Glutamatergic neuron (in vitro differentiated cells): ENCODE data around the gene RAB17. TPM values are rescaled to one million over a fixed set of nuclear protein-coding genes. Genes with fewer than 3 reads are reported as not detected.

Experiments used
- DNase-seq: peaks from one replicate; pipeline ENCODE4 v3.0.0; 2022
- H3K27ac Mint-ChIP-seq: one replicate; pipeline ENCODE4 v1.8.0; 2020; ENCODE audit warnings: mild to moderate bottlenecking, mixed read lengths, inconsistent platforms; ENCODE audit not compliant: unreplicated experiment
- H3K27me3 Mint-ChIP-seq: one replicate; pipeline ENCODE4 v1.8.0; 2020; ENCODE audit warnings: mild to moderate bottlenecking, moderate library complexity, mixed read lengths, inconsistent platforms; ENCODE audit not compliant: unreplicated experiment
- H3K36me3 Mint-ChIP-seq: one replicate; pipeline ENCODE4 v1.8.0; 2020; ENCODE audit warnings: mild to moderate bottlenecking, mixed read lengths, inconsistent platforms; ENCODE audit not compliant: unreplicated experiment
- H3K4me1 Mint-ChIP-seq: one replicate; pipeline ENCODE4 v1.8.0; 2020; ENCODE audit warnings: mild to moderate bottlenecking, low read depth, mixed read lengths, inconsistent platforms; ENCODE audit not compliant: unreplicated experiment
- H3K4me3 Mint-ChIP-seq: one replicate; pipeline ENCODE4 v1.8.0; 2020; ENCODE audit warnings: mild to moderate bottlenecking, mixed read lengths, inconsistent platforms; ENCODE audit not compliant: unreplicated experiment
- H3K9me3 Mint-ChIP-seq: one replicate; pipeline ENCODE4 v1.8.0; 2020; ENCODE audit warnings: mild to moderate bottlenecking, moderate library complexity, mixed read lengths, inconsistent platforms; ENCODE audit not compliant: unreplicated experiment
- total RNA-seq: library from RNA; stranded (reverse); fragmentation: NEBNext Ultra II Directional; extraction: Animal tissue kit (Norgen Biotek cat#: 25700); gene quantifications from one replicate; pipeline ENCODE4 v1.2.1, GENCODE V29; 2021; ENCODE audit not compliant: unreplicated experiment
- TF ChIP-seq, protein P1 (sequence below): fragments of 200-600 bp; sonication (generic); IDR thresholded peaks from one replicate; pipeline ENCODE4 v1.5.0; 2021; ENCODE audit not compliant: partially characterized antibody, unreplicated experiment

RAB17 gene
- total RNA-seq, 1 donor from 2014 or later: not detected

DNA sequence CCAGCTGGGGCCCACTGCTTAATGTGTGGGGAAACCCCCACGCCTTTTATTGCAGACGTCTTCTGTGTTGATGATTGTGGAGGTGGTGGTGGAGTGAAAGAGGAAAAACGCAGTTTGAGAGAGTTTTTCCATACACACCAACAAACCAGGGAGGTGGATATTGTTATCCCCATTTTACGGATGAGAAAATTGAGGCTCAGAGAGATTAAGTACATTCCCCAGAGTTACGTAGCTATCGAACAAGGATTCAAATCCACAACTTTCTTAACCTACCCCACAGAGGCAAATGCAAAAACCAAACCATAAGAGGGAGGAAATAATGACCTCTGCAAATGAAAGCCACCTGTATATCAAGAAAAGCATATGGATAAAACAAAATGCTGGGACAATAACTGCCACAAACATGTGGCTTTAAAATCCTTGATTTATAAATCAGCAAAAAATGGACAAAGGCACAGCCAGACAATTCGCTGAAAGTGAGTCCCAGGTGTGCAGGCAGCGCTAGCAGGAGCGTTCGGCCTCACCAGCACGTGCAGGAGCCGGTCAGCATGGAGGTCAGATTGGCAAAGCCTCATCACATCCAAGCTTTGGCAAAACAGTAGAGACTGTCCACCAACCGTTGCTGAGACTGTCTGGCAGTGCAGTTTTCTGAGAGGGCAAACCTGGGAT is 12.6 kb upstream of the RAB17 start:
- Mint-ChIP-seq H3K27ac (no peak overlapping the region), H3K4me1 (peaks cover 9% of the 10 kb centered on the region), H3K4me3 (no peak overlapping the region), H3K36me3 (peaks cover 13% of the 10 kb centered on the region), H3K27me3 (peaks cover 6% of the 10 kb centered on the region), H3K9me3 (peaks cover 12% of the 10 kb centered on the region)
- no peak for DNase-seq
- TF ChIP-seq, protein P1, sequence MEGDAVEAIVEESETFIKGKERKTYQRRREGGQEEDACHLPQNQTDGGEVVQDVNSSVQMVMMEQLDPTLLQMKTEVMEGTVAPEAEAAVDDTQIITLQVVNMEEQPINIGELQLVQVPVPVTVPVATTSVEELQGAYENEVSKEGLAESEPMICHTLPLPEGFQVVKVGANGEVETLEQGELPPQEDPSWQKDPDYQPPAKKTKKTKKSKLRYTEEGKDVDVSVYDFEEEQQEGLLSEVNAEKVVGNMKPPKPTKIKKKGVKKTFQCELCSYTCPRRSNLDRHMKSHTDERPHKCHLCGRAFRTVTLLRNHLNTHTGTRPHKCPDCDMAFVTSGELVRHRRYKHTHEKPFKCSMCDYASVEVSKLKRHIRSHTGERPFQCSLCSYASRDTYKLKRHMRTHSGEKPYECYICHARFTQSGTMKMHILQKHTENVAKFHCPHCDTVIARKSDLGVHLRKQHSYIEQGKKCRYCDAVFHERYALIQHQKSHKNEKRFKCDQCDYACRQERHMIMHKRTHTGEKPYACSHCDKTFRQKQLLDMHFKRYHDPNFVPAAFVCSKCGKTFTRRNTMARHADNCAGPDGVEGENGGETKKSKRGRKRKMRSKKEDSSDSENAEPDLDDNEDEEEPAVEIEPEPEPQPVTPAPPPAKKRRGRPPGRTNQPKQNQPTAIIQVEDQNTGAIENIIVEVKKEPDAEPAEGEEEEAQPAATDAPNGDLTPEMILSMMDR: no peak

DNA sequence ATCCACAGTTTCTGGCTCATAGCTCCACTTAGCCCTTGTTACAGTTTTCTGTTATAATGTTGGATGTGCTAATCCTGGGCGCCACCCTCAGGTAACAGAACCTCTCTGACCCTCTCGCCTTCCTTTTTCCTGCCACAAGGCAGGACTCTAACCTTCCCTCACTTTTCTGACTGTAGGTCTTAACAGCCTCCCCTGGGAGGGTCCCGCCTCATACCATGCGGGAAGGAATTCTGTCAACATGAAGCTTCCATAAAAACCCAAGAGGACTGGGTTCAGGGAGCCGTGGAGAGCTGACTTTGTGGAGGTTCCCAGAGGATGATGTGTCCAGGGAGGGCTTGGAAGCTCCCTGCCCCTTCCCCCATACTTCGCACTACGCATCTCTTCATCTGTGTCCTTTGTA is 11.9 kb upstream of the RAB17 start:
- TF ChIP-seq, protein P1: no peak
- no peak overlapping the region for H3K4me3 Mint-ChIP-seq
- DNase-seq: no peak
- H3K36me3 Mint-ChIP-seq: peaks cover 7% of the 10 kb centered on the region
- H3K4me1 Mint-ChIP-seq: peaks cover 11% of the 10 kb centered on the region
- peaks cover 5% of the 10 kb centered on the region for H3K27me3 Mint-ChIP-seq
- H3K9me3 Mint-ChIP-seq: peaks cover 8% of the 10 kb centered on the region
- H3K27ac Mint-ChIP-seq: no peak overlapping the region

DNA sequence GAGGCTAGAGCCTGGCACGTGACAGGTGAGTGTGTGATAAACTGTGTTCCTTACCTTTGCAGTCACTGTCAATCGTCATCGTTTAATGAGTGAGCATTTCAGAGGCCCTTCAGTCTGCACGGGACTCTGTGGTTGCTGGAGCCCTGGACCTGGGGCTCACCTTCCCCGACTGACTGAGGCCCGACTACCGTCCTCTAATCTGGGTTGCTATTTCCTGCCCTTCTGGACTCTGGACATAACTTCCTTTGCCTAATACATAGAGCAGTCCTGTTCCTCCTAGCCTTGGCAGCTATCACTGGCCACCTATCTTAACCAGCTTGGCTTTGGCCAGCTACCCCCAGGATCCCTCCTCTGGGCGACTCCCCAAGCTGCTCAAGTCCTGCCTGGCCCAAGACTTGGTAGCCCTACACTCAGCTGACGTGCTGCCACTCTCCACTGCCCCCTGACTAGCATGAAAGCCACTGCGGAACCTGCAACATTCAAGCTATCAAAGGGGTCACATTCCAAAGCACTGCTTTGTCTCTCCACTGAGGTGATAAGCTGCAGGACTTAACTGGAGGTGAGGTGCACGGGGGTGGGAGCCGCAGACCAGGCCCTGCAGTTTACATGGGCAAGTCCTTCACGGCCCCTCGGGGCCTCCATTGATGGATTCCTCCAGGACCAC is 11.1 kb upstream of the RAB17 start:
- Mint-ChIP-seq H3K27me3 (peaks cover 7% of the 10 kb centered on the region), H3K9me3 (peaks cover 5% of the 10 kb centered on the region), H3K36me3 (no peaks in the 10 kb centered on the region), H3K4me1 (peaks cover 13% of the 10 kb centered on the region), H3K4me3 (no peak overlapping the region), H3K27ac (no peak overlapping the region)
- TF ChIP-seq, protein P1: no peak
- DNase-seq: no peak

DNA sequence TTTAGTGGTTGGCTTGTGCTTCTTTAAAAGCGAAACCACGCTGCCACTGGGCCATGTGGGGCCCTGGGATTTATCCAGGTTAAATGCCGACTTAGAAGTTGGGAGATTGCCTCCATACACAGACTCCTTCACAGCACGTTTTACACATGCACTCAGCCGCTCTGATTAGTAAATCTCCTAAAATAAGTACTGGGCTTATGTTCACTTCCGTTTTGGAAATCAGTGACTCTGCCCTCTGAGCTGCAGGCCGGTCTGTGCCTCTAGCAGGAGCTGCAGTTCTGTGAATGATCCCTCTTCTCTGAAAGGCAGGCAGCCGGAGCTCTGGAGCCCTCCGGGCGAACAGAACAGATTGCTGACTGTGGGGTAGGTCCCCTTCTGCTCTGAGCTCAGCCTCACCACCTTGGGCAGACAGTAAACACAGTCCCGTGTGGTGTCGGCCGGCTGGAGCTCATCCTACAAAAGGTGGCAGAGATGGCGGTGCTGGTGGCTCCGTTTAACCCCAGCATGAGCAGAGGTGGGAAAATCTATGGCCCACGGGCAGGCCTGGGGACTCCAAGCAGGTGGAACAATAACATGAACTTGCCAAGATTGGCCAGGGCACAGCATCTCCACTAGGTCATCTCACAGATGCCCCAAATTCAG is 9.8 kb upstream of the RAB17 start:
- TF ChIP-seq, protein P1: no peak
- Mint-ChIP-seq H3K4me3 (no peak overlapping the region), H3K4me1 (peaks cover 13% of the 10 kb centered on the region), H3K9me3 (peaks cover 2% of the 10 kb centered on the region), H3K27ac (no peak overlapping the region), H3K36me3 (no peaks in the 10 kb centered on the region), H3K27me3 (peaks cover 5% of the 10 kb centered on the region)
- peak; percentile 39 for DNase-seq
